HS-27A (cell line): ENCODE measurements around the gene GNA12.
"Not testable (repeated sequence)": the region's sequence is repeated elsewhere in the genome, so short reads cannot be mapped to it uniquely, and the experiment has no call there.

Experiments used
- DNase-seq: peaks from one replicate; pipeline ENCODE4 v3.0.0-alpha.2; 2012; ENCODE audit warnings: low read depth, missing footprints

GNA12 gene

GRCh38 chr7:2748684-2749083, 95.4 kb downstream of the GNA12 start:
- DNase-seq = not testable (repeated sequence)

DNA sequence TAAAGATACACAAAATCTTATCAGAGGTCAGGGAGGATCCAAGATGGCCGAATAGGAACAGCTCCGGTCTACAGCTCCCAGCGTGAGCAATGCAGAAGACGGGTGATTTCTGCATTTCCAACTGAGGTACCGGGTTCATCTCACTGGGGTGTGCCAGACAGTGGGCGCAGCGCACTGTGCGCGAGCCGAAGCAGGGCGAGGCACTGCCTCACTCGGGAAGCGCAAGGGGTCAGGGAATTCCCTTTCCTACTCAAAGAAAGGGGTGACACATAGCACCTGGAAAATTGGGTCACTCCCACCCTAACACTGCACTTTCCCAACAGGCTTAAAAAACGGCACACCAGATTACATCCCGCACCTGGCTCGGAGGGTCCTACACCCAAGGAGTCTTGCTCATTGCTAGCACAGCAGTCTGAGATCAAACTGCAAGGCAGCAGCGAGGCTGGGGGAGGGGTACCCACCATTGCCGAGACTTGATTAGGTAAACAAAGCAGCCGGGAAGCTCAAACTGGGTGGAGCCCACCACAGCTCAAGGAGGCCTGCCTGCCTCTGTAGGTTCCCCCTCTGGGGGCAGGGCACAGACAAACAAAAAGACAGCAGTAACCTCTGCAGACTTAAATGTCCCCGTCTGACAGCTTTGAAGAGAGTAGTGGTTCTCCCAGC, 100.5 kb downstream of the GNA12 start:
- DNase-seq = not testable (repeated sequence)

- no peak for DNase-seq
Measured at GRCh38 chr7:2738766-2739549, 105.2 kb downstream of the GNA12 start.

DNA sequence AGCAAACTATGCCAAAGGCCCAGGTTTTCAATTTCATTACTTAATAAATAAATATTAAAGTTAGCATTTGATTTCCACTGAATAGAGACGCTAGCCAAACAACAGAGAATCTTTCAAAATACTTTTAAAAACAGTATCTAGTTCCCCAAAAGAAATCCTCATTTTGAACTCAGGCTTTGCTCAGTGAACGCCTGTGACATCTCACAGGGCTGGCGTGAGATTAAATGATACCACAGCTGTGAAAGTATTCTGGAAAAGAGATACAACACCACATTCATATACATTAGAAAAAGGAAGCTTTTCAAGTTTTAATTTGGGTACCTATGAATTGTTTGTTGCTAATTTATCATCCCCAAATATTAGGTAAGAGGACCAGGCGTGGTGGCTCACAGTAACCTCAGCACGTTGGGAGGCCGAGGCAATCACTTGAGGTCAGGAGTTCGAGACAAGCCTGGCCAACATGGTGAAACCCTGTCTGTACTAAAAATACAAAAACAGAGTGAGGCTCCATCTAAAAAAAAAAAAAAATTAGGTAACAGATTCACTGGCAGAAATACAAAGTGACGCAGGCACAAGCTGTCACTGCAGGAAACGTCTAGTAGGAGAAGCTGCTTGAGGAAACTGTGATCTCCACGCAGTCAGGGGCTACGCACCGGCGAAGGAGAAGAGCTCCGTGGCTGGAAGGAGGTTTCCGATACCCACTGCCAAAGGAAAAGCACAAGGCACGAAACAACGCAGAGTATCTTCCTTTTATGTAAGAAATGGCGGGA, 106.2 kb downstream of the GNA12 start:
- DNase-seq = no peak

- not testable (repeated sequence) for DNase-seq
Measured at GRCh38 chr7:2737005-2737743, 106.9 kb downstream of the GNA12 start.

DNA sequence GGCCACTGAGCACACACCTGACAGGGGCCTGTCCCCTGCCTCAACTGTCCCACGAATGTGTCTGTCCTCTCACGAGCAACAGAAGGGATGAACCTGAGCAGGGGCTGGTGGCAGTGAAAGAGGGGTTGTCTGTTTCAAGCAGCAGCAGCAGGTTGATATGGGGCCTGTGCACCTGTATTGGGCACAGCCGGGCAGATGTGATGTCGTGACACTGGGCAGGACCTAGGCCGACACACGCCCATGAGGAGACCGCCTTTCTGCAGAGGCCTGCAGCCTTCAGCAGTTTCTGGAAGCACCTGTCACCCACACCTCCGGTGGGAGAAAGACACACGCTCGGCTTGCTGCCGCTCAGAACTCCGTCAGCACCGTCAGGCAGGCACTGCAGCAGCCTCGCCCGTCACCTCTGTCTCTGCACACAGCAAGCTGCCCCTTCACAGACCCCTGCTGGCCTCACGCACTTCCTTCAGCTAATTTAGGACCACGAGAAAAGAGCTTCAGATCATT, 107.6 kb downstream of the GNA12 start:
- no peak for DNase-seq

- no peak for DNase-seq
Measured at GRCh38 chr7:2735744-2736143, 108.4 kb downstream of the GNA12 start.

- DNase-seq = no peak
Measured at GRCh38 chr7:2734751-2735571, 109.1 kb downstream of the GNA12 start.

GRCh38 chr7:2734084-2734686, 109.9 kb downstream of the GNA12 start:
- DNase-seq = no peak

GRCh38 chr7:2732959-2733584, 111.0 kb downstream of the GNA12 start:
- no peak for DNase-seq

DNA sequence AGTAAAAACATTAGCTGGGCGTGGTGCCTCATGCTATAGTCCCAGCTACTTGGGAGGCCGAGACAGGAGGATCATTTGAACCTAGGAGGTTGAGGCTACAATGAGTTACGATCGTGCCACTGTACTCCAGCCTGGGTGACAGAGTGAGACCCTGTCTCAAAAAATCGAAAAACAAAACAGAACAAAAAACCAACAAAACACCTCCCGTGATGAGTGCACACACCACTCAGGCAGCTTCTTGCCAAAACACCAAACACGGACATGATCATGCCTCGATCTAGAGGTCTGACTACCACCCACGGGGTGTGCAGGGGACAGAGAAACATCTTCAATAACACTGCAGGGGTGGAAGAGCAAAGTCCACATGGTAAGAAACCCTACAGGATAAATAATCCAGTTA, 111.7 kb downstream of the GNA12 start:
- DNase-seq = no peak

DNA sequence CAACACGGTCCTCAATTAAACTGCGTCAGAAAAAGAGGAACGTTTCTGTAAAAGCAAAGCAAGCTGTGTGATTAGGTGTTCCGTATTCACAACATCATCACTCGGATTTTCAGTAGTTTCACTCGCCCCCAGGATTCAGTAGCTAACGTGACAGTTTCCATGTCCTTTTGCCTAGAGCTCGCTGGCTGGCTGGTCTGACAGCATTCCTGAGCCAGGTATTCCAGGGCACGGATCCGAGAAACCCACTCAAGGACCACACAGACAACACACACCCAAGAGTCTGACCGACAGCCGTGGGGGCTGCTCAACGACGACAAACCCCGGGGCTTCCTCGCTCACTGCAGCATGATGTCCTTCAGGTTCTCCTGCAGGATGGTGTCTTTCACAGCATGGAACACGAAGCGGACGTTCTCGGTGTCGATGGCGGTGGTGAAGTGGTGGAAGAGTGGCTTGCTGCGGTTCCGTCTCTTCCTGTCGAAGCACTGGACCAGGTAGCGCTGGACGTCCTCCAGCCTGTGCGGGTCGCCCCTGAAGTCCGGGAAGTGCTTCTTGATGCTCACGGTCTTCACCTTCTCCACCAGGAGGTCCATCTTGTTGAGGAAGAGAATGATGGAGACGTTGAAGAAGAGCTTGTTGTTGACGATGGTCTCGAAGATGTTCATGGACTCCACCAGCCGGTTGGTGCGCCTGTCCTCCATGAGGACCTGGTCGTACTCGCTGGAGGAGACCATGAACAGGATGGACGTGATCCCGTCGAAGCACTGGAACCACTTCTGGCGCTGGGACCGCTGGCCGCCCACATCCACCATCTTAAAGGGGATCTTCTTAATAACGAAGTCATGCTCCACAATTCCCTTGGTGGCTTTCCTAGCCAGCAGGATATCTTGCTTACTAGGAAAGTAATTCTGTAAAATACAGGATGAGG, 113.0 kb downstream of the GNA12 start:
- no peak for DNase-seq

DNA sequence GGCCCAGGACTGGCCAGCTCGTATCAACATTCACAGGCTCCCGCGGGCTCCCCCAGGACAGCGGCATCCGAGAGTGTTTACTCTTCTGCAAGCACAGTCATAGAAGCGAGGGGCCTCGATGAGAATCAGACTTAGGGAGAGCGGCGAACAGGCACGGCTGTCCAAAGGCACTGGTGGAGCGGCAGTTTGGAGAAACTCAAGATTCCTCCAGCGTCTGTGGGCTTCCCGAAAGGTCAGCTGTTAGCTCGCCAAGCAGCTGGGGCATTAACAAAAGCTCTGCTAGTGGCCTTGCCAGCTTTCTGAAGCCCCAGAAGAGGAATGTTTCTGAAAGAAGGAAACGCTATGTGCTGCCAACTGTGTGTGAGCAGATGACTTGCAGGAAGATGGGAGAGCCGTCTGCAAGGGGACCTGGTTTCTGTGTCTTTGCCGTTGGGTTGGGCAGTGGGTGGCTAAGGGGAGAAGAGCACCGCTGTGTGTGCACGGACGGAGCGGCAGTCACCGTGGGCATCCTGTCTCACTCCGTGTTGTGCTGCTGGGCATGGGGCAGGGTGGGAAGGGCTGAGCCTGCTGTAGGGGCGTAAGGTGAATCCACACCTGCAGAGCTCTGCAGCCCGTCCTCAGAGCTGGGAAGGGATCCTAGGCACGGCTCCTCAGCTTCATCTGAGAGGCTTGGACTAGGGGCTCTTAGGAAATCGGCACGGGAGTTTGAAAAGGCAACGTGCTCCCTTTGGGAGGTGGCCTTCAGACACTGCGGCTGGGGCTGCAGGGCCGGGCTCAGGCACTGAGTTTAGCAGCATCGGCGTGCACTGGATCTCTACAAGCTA, 114.0 kb downstream of the GNA12 start:
- DNase-seq = no peak

DNA sequence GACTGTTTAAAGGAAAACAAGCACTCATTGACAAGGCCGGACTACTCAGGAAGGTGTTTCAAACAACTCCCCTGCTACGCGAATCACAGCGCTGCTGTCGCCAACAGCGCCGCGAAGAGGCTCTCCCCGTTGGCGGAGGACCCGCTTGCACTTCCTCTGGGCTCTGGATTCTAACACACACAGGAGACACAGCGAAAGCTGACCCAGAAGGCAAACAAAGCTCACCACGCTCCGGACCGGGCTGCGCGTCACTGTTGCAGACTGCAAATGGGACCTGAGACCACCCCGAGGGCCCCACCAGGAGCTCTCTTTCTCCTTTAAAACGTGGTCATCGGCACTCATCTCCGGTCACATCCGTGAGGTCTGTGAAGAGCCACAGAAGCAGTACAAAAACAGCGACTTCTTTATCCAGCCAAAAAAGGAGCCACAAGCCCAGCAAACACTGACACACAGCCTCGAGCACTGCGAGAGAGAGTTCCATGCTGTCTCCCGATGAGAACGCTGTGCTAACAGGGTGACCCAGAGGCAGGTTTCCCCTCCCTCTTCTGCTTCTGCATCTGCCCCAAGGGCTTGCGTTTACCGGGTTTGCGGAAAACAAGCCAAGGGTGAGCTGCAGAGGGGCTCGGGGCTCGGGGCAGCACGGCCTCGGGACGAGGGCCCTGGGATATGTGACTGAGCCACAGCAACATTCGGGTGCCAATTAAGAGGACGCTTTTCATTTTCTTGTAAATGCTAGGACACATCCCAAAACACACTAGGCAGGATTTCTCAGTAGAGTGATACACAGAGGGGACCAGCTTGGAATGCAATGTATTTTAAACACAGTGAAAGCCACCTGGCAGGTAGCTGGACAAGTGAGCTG, 114.8 kb downstream of the GNA12 start:
- DNase-seq = no peak

GRCh38 chr7:2728316-2729030, 115.6 kb downstream of the GNA12 start:
- no peak for DNase-seq

GRCh38 chr7:2727206-2727605, 116.9 kb downstream of the GNA12 start:
- not testable (repeated sequence) for DNase-seq
